Activated CD4-positive, CD25-positive, alpha-beta regulatory T cell treated with anti-CD3 and anti-CD28 coated beads, Interleukin-2, amount 50 U/mL, for 24 hours (primary cell): ENCODE measurements around the gene HSD11B1.

Experiments
- ATAC-seq, 2 donors: fragments of 150-1000 bp; cut with Tn5 transposase; one replicate each; pipeline ENCODE4 v1.10.0; 2021; ENCODE audit warnings: mild to moderate bottlenecking in 1 of 2, moderate library complexity in 1 of 2

HSD11B1 gene

DNA sequence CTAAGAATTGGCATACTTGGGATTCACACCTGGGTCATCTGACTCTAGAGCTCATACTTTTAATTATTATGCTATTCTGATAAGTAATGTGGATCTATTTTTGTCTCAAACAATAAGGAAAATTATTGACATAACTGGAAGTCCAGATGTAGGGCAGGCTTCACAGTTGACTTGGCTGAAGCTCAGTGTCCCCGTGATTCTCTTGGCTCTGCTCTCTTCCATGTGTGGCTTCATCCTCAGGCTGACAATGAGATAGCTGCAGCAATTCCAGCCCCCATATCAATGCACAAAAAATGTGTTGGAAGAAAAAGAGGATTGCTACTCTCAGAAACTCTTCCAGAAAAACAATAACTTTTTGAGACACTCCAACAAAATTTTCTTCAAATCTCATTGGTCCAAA lies 23.8 kb downstream of the HSD11B1 start:
- ATAC-seq: no peak

DNA sequence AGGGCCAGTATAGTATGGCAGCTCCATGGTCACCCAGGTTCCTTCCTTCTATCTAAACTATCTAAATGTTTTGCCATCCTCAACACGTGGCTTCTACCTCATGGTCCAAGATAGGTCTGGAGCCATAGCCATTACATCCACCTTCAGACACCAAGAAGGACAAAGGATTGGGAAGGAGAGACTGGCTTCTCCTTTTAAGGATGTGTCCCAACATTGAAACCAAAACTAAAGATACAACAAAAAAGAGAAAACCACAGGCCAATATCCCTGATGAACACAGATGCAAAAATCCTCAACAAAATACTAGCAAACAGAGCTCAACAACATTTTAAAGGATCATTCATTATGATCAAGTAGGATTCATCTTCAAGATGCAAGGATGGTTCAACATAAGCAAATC lies 24.8 kb downstream of the HSD11B1 start:
- ATAC-seq: no peak

DNA sequence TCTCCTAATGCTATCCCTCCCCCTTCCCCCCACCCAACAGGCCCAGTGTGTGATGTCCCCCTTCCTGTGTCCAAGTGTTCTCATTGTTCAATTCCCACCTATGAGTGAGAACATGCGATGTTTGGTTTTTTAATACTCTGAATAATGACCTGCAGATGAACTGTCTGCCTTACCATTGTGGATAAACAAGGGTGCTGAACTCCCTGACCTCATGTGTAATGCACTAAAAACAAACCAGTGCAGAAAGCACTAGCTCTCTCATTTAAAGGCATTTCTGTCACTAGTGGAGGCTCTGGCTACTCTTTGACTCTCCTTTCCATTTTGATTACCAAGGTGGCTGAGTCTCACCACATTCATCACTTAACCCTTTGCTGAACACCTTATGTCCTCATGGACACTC lies 28.1 kb downstream of the HSD11B1 start:
- ATAC-seq: no peak

DNA sequence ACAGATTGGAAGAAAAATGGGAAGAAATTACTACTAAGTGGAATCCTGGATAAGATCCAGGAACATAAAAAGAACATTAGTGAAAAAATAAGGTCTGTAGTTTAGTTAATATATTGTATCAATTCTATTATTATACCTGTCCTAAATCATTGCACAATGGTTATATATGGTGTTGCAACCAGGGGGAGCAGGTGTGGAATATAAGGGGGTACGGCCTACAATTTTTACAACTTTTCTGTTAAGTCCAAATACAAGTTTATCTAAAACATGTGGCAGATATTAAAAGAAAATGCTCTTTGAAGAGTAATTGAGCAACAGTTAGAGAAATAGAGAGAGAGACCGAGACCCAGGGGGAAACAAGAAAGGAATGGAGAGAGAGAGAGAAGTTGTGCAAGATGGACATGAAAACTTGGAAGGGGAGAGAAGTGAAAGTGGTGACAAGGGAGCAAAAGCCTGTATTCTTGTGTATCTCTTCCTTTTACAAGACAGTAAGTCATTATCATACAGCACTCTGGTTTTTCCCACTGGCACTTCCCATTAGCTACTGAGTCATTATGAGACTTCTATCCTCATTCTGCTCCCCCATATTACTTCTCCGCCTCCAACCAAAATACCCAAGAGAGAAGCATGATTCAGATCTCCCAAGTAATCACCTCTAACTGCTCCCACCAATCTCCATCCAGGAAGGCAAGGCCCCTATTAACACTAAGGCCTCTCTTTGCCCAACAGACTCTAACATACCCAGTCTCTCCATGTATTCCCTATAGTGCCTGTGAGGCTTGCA lies 29.0 kb downstream of the HSD11B1 start:
- no peak for ATAC-seq

DNA sequence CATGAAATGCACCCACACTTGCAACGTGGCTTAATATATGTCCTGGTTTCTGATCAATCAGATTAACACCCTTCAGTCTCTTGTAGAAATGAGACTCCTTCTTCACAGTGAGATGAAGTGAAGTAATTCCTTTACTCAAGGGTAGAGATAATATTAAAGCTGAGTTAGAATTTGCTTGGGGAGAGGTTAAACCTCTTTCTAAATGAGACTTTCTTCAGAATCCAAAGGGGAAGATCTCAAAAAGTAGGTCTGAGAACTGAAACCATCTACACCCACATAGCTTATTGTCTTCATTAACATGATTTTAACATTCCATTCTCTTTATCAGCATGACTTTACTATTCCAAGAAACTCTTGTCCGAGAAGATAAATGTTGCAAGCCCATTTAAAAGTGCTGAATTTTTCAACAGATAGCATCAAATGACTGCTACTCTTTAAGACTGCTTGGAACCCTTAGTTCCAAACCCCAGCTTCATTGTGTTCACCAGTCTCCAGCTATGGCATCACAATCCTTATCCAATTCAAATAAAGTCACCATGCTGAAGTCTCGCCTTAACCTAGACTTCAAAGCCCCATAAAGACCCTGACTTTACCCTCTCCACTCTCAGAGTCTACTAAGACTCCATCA lies 32.0 kb downstream of the HSD11B1 start:
- ATAC-seq: peak in 1 of 2 donors; percentile 73

GRCh38 chr1:209737118-209737505 lies 32.5 kb downstream of the HSD11B1 start:
- ATAC-seq: no peak

- no peak for ATAC-seq
Measured at GRCh38 chr1:209738270-209738669, 33.6 kb downstream of the HSD11B1 start.

GRCh38 chr1:209741193-209741592 lies 36.5 kb downstream of the HSD11B1 start:
- no peak for ATAC-seq

DNA sequence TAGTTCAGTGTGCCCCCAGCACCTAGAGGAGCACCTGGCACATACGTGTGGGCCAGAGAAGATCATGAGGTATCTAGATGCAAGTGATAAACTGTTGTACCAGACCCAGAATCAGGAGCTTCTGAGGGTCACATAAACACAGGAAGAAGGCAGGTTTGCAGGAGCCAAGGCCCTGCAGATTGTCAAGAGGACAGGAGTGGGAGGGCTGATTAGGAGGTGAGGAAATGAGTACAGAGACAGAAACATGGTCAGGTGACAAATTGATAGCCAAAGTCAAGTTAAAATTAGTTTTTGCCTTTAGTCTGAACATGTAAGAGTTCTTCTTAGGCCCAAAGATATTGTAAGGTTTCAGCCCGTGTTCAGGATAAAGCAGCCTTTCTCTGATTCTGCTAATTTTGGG lies 37.2 kb downstream of the HSD11B1 start:
- ATAC-seq: no peak

- no peak for ATAC-seq
Measured at GRCh38 chr1:209742409-209743144, 37.9 kb downstream of the HSD11B1 start.

GRCh38 chr1:209743145-209743482 lies 38.5 kb downstream of the HSD11B1 start:
- no peak for ATAC-seq

DNA sequence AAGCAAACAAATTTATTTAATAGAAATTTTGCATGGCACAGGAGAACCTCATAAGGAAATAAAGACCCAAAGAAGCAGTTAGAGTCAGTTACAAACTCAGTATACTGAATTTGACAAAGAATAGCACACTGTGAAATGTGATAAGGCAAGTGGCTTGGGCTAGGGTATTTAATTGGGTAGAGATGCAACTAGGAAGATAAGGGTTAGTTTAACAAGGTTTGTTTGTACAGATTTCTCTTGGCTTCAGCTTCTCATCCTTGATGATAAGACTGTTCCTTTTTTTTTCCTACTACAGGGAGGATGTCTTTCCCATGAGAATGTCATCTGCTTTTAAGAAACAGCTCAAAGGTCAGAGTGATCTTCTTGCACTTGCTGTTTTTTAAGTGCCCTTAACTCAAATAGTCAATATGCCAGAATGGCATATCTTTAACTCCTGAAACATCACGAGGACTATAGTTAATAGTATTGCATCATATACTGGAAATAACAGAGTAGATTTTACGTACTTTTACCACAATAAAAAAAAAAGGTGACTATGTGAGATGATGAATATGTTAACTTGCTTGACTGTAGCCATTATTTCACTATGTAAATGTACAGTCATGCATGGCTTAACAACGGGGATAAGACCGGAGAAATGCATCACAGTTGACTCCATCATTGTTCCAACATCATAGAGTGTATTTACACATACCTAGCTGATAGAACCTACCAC lies 42.0 kb downstream of the HSD11B1 start:
- no peak for ATAC-seq

GRCh38 chr1:209747580-209748262 lies 43.1 kb downstream of the HSD11B1 start:
- ATAC-seq: peak; percentile 64 to 72

DNA sequence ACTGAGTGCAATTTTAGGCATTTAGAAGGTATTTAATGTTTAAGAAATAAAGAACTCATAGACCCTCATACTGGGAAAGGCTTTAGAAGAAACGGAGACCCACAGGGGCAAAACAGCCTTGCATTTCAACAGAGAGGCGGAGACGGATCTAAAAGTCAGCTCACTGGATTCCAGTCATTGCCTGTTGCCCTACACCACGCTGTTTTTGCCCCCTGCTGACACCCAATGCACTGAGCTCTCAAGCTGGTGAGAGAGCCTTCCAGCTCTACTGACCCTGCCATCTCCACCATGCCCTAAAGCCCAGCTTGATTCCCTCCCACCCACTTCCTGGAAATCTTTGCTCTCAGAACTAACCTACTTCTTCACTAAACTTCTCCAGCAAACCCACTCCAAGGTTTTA lies 44.0 kb downstream of the HSD11B1 start:
- ATAC-seq: no peak

GRCh38 chr1:209749205-209749604 lies 44.6 kb downstream of the HSD11B1 start:
- peak; percentile 10 to 22 for ATAC-seq

DNA sequence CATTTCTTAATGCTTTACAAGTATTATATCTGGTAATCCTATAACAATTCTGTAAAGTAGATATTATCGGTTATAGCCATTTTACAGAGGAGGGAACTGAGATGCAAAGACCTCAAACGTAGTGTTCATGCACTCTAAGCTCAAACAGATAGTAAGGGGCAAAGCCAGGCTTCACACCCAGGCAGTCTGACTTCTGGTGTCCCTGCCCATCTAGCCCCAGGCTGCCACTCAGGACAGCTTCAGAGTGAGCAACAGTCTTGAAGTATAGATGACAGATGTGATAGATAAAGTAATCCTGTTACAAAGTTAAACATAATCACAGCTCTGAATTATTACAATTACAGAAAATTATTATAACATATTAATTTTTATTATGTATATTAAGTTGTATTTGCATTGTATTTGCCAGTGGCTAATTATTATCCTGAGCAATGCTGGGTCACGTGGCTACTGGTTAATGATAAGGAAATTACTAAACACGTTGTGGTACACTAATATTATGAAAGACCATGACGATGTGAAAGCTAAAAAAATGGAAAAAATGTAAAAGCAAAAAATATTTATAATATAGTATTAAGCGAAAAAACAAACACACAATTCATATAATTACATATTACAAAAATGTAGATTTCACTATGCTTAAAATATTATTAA lies 45.2 kb downstream of the HSD11B1 start:
- ATAC-seq: no peak

DNA sequence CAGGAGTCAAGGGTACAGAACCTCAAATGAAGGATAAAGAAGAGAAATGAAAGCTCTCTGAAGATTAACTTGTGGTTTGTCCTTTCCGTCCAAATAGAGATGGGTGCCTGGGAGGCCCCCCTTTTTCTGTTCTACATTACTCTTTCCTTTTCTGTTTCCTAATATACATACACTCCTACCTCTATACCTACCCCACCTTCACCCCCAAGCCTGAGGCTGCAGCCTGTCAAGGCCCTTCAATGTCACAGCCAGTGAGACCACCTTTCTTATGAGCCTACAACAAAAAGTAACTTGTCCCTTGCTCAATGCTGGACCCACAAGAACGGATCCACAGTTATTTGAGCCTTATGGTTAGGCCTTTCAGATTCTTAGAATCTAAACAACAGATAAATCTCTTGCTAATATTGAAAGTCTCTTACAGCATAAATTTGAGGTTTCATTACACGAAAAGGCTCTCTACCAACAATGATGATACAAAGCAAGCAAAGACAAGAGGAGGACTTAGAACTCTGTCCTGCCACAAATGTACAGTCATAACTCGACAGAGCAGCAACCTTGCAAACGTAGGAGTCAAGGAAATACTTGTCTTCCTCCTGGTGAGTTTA lies 47.1 kb downstream of the HSD11B1 start:
- ATAC-seq: peak; percentile 55 to 58

DNA sequence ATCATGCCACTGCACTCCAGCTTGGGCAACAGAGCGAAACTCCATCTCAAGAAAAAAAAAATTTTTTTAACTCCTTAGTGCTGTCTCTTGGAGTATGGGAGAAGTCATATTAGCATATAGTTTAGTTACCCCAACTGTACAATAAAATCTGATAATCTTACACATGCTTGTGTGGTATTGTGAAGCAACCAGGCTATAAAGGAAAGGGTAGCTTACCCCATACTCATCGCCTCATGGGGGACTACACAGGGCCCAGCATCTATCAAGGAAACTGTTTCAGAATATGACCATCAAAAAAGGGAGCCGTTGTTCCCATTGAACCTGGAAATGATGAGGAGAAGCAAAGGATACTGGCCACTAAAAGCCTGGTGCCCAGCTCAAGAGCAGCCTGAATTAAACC lies 48.2 kb downstream of the HSD11B1 start:
- ATAC-seq: no peak

GRCh38 chr1:209755256-209755655 lies 50.6 kb downstream of the HSD11B1 start:
- no peak for ATAC-seq

DNA sequence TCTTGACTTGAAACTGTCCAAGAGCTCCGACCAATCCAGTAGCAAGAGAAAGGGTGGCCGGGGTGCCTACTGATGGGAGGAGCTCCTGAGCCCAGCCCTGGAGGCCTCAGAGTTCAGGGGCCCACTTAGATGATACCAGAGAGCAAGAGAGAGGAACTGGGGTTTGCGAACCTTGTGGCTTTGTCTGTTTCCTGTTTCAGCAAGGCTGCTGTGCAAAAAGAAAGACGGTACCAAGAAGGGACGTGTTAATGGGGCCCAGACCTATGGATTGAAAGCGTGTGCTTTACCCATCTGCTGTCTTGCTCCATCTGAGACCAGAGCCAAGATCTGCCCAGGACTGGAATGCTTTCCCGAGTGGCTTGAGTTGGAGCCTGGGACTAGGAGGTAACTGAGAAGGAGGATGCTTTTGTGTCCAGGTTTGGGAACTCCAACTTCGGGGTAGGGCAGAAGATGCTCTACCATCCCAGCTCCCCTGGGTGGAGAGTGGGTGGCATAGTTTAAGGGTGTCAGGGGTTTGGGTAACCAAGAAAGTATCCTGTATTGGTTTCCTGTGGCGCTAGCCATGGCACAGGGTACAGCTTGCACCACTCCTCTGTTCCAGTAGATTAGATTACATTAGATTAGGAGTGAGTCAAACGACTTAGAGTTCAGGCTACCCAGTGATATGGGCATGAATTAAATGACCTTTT lies 51.4 kb downstream of the HSD11B1 start, which contains the start of gene TRAF3IP3:
Gene TRAF3IP3 (plus strand): TSS at position 128 of the 689 bp plus-strand sequence. CDS start 3,987 bp downstream, outside the sequence.
- ATAC-seq: peak; percentile 79 to 84
